Stomach (tissue), 9 donors: ENCODE results near the gene RBM10. TPM values are rescaled to one million over a fixed set of nuclear protein-coding genes. Genes with fewer than 3 reads are reported as not detected.

Experiments
- DNase-seq, 2 donors: peaks; one replicate each; pipeline versions ENCODE4 v3.0.0 to v3.0.0-alpha.2; 2013 to 2019
- H3K27ac ChIP-seq, 5 donors: fragments of 200-600 bp in 4 of 5; sonication (generic) in 4 of 5; one replicate each; pipeline ENCODE4 v1.5.1; 2013 to 2019; ENCODE audit warnings: mild to moderate bottlenecking in 1 of 5, moderate library complexity in 1 of 5
- H3K27me3 ChIP-seq, 3 donors: fragments of 200-600 bp; sonication (generic); one replicate each; pipeline ENCODE4 v1.5.1; 2017 to 2019; ENCODE audit warnings: mixed run types in 1 of 3
- H3K36me3 ChIP-seq, 4 donors: fragments of 200-600 bp; sonication (generic); 1 replicate in 3 of 4; 2 replicates in 1 of 4; pipeline ENCODE4 v1.5.1; 2016 to 2019
- H3K4me1 ChIP-seq, 4 donors: fragments of 200-600 bp; sonication (generic); one replicate each; pipeline ENCODE4 v1.5.1; 2016 to 2019
- H3K4me3 ChIP-seq, 4 donors: fragments of 200-600 bp; sonication (generic) in 3 of 4; one replicate each; pipeline ENCODE4 v1.5.1; 2016 to 2019; ENCODE audit warnings: mild to moderate bottlenecking in 1 of 4
- H3K9me3 ChIP-seq, 4 donors: fragments of 200-600 bp; sonication (generic); one replicate each; pipeline ENCODE4 v1.5.1; 2016 to 2019
- EP300 ChIP-seq: sonication (generic); formaldehyde crosslinking; IDR thresholded peaks from one replicate; pipeline ENCODE4 v1.6.1; 2017; ENCODE audit warnings: antibody characterized with exemption
- POLR2A ChIP-seq, 4 donors: fragments of 450-650 bp; IDR thresholded peaks; one replicate each; pipeline ENCODE4 v1.6.1; 2016; ENCODE audit warnings: antibody characterized with exemption in 4 of 4, control low read depth in 2 of 4, mild to moderate bottlenecking in 1 of 4, moderate library complexity in 1 of 4
- POLR2AphosphoS5 ChIP-seq, 3 donors: sonication (generic); formaldehyde crosslinking; IDR thresholded peaks; one replicate each; pipeline ENCODE4 v1.6.1; 2016; ENCODE audit warnings: antibody characterized with exemption in 3 of 3
- whole genome bisulfite sequencing, 5 donors: extraction: QIAGEN DNeasy Blood & Tissue Kit in 3 of 5; methylation state at CpG; one replicate each; pipeline versions ENCODE4 v1.1.5 to v1.1.7; 2013 to 2018; 5-methylcytosine and 5-hydroxymethylcytosine counted together
- intact Hi-C: fragments of 100-400 bp; cut with DNase I; formaldehyde crosslinking; loops from one replicate; pipeline ENCODE4 v1.15.1; 2023; ENCODE audit warnings: low total_unique reads
- polyA plus RNA-seq, 3 donors: library from polyadenylated mRNA; stranded (reverse); fragments of 200-250 nt; gene quantifications; one replicate each; pipeline ENCODE4 v1.2.3, GENCODE V29; 2013
- total RNA-seq, 5 donors: library from RNA; depleted of rRNA; stranded (reverse); fragments of >200 nt; gene quantifications; one replicate each; pipeline versions ENCODE4 v1.1.0 to v1.2.3, GENCODE V29; 2014 to 2016
- TF ChIP-seq, protein P1 (sequence below), 7 experiments: fragments of 450-650 bp in 4 of 7; fragments of 200-600 bp in 3 of 7; sonication (generic) in 3 of 7; IDR thresholded peaks; one replicate each; pipeline ENCODE4 v1.5.1; 2016 to 2019; ENCODE audit warnings: antibody characterized with exemption in 7 of 7, control low read depth in 2 of 7, mild to moderate bottlenecking in 1 of 7
- donor health status: healthy with polysubstance abuse.
- donor health status: Bipolar disorder and iron deficiency.
- donor health status: healthy.

Gene RBM10
- total and polyA plus RNA-seq, 8 donors, result 1.8 to 51.3 (median 24.9) TPM

DNA sequence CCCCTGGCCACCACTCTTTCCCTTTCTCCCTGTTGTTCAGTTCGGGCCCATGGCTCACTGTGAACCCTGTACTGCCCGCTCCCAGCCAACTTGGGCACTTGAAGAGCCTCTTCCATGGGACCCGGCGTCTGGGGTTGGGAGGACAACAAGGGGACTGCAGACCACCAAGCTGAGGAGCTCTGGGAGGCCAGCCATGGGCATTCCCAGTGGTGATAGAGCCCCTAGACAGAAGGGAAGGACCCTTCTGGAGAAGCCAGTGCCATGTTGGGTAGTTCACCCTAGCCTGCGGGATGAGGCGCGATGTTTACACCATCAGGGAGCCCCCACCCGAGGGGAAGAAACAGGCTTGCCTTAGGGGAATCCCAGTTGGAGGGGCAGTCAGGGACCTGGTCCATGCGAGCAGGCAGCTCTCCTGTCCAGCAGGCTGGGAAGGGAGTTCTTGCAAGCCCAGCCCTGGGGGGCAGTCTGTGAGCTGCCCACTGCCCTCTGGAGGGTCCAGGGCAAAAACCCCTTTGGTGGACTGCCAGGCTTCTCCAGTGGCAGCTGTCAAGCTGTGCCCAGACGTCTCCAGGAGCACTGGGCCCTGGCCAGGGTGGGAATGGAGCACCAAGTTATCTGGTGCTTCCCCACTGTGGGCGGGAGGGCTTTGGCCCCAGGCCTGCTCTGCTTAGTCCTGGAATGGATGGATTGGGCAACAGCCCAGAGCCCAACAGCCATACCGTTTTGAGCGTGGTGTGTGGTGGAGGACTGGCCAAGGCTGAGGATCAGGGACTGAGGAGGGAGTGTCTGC, 24.9 kb downstream of the RBM10 start:
- H3K4me1 ChIP-seq, result no peaks in the 10 kb centered on the region
- H3K27ac ChIP-seq, result no peak overlapping the region
- H3K36me3 ChIP-seq, result peaks cover 17 to 62% (median 59%) of the 10 kb centered on the region in 4 donors
- no peak overlapping the region for H3K4me3 ChIP-seq
- intact Hi-C loops, result no loop called here
- peaks cover 0 to 6% (median 0%) of the 10 kb centered on the region in 3 donors for H3K27me3 ChIP-seq
- WGBS, 5 donors, result 67 to 81% (median 73%) methylated on average over 3 to 13 of the region's 13 CpGs
- peak in 1 of 2 donors; percentile 23 for DNase-seq
- TF ChIP-seq POLR2A (IDR thresholded peaks at IDR 0.05) (no peak), EP300 (no peak), POLR2AphosphoS5 (IDR thresholded peaks at IDR 0.05) (no peak)
- TF ChIP-seq, protein P1, sequence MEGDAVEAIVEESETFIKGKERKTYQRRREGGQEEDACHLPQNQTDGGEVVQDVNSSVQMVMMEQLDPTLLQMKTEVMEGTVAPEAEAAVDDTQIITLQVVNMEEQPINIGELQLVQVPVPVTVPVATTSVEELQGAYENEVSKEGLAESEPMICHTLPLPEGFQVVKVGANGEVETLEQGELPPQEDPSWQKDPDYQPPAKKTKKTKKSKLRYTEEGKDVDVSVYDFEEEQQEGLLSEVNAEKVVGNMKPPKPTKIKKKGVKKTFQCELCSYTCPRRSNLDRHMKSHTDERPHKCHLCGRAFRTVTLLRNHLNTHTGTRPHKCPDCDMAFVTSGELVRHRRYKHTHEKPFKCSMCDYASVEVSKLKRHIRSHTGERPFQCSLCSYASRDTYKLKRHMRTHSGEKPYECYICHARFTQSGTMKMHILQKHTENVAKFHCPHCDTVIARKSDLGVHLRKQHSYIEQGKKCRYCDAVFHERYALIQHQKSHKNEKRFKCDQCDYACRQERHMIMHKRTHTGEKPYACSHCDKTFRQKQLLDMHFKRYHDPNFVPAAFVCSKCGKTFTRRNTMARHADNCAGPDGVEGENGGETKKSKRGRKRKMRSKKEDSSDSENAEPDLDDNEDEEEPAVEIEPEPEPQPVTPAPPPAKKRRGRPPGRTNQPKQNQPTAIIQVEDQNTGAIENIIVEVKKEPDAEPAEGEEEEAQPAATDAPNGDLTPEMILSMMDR (IDR thresholded peaks at IDR 0.05), result no peak
- H3K9me3 ChIP-seq, result peaks cover 0 to 7% (median 0%) of the 10 kb centered on the region in 4 donors

DNA sequence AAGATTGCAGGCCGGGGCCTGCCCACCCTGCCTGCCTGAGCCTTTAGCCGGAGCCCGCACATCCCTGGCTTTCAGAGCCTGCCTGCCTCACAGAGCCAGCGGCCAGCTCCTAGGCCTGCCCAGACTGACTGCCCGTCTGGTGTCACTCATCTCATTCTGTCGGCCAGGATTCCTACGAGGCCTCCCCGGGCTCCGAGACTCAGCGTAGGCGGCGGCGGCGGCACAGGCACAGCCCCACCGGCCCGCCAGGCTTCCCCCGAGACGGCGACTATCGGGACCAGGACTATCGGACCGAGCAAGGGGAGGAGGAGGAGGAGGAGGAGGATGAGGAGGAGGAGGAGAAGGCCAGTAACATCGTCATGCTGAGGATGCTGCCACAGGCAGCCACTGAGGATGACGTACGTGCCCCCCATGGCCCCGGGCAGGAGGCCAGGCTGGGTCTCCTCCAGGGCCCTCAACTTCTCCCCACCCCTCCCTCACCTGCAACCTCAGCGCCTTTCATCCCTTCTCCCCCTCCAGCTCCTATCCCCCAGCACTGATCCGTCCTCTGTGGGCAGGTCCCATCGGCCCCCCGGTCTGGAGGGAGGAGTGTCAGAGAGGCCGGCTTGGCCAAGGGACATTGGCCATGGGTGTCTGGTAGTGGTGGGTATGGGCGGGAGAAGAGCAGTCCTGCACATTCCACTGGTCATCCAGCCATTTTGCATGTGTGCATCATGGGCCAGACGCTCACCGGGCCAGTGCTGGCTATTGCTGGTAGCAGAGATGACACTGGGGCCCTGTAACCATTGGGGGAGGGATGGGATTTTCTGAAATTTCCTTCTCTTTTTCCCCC, 26.1 kb downstream of the RBM10 start:
- TF ChIP-seq POLR2AphosphoS5 (IDR thresholded peaks at IDR 0.05) (no peak), EP300 (no peak), POLR2A (IDR thresholded peaks at IDR 0.05) (no peak)
- TF ChIP-seq, protein P1 (IDR thresholded peaks at IDR 0.05), result no peak
- peak in 1 of 2 donors; percentile 21 for DNase-seq
- H3K27ac ChIP-seq, result no peak overlapping the region
- intact Hi-C loops, result no loop called here
- no peak overlapping the region for H3K4me3 ChIP-seq
- 83 to 96% (median 94%) methylated on average over 22 to 34 of the region's 34 CpGs for WGBS, 5 donors
- no peaks in the 10 kb centered on the region for H3K4me1 ChIP-seq
- peaks cover 22 to 73% (median 71%) of the 10 kb centered on the region in 4 donors for H3K36me3 ChIP-seq
- H3K27me3 ChIP-seq, result peaks cover 0 to 12% (median 0%) of the 10 kb centered on the region in 3 donors
- H3K9me3 ChIP-seq, result peaks cover 0 to 3% (median 0%) of the 10 kb centered on the region in 4 donors

DNA sequence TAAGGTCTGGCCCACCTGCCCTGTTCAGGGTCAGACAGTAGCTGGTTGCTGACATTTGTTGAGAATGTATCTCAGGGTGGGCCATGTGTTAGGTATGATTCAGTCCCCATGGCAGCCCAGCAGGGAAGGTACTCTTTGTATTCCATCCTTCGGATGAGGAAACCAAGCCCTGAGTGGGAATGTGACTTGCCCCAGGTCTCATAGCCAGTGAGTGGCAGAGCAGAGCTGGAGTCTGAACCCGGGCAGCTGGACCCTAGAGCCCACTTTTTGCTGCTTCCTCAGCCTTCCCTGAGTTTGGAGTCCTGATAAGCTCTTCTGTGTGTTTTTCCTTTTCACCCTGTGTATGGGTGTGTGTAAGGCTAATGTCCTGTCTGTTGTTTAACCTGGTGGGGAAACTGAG, 27.0 kb downstream of the RBM10 start:
- Histone ChIP-seq H3K27me3 (peaks cover 0 to 14% (median 0%) of the 10 kb centered on the region in 3 donors), H3K36me3 (peaks cover 22 to 82% (median 80%) of the 10 kb centered on the region in 4 donors), H3K4me3 (no peak overlapping the region), H3K27ac (no peak overlapping the region), H3K9me3 (no peaks in the 10 kb centered on the region), H3K4me1 (no peaks in the 10 kb centered on the region)
- peak in 1 of 2 donors; percentile 9 for DNase-seq
- intact Hi-C loops, result no loop called here
- WGBS, 5 donors, result 76 to 100% (median 91%) methylated on average over 1 to 2 of the region's 2 CpGs
- TF ChIP-seq EP300 (no peak), POLR2A (IDR thresholded peaks at IDR 0.05) (no peak), POLR2AphosphoS5 (IDR thresholded peaks at IDR 0.05) (no peak)
- TF ChIP-seq, protein P1 (IDR thresholded peaks at IDR 0.05), result no peak

DNA sequence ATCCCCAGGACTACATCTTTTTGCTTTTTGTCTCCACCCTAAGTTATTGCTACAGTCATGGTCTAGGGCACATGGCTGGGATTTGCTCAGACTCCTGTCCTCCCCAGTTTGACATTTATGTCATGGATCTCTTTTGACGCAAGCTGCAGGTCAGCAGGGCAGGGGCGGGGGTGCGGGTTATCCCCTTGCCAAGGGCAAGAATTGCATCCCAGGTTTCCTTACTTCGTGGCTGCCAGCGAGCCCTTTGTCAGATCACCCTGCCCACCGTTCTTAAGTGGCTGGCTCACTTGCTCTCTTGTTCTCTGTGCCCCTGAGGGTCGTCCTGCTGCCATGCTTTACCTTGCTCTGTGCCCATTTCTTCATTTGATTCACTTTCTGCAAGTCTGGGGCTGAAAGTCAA, 27.5 kb downstream of the RBM10 start:
- DNase-seq, result peak in 1 of 2 donors; percentile 9
- 74 to 94% (median 83%) methylated on average over 3 to 7 of the region's 7 CpGs for WGBS, 5 donors
- TF ChIP-seq POLR2A (IDR thresholded peaks at IDR 0.05) (no peak), POLR2AphosphoS5 (IDR thresholded peaks at IDR 0.05) (no peak), EP300 (no peak)
- TF ChIP-seq, protein P1 (IDR thresholded peaks at IDR 0.05), result no peak
- no peak overlapping the region for H3K27ac ChIP-seq
- no peaks in the 10 kb centered on the region for H3K4me1 ChIP-seq
- H3K27me3 ChIP-seq, result peaks cover 0 to 15% (median 0%) of the 10 kb centered on the region in 3 donors
- H3K36me3 ChIP-seq, result peaks cover 24 to 88% (median 85%) of the 10 kb centered on the region in 4 donors
- no peaks in the 10 kb centered on the region for H3K9me3 ChIP-seq
- intact Hi-C loops, result no loop called here
- no peak overlapping the region for H3K4me3 ChIP-seq
